OCI-LY1 (cell line): Measurements from ENCODE around the gene PACSIN1.

ENCODE experiments used
- H2AFZ ChIP-seq: fragments of 200-600 bp; sonication (generic), shearing (Covaris generic); 2 replicates; pipeline ENCODE4 v1.6.0; 2014; ENCODE audit warnings: antibody characterized with exemption, mild to moderate bottlenecking, low read length
- H3F3A ChIP-seq: fragments of 200-600 bp; sonication (generic), shearing (Covaris generic); 2 replicates; pipeline ENCODE4 v1.6.0; 2014; ENCODE audit warnings: mild to moderate bottlenecking, antibody characterized with exemption, low read length, moderate library complexity; ENCODE audit not compliant: insufficient read depth
- H3K27ac ChIP-seq: fragments of 200-600 bp; sonication (generic); 2 replicates; pipeline ENCODE4 v1.5.1; 2014; ENCODE audit warnings: low read length, mixed run types, mild to moderate bottlenecking, low read depth; ENCODE audit not compliant: poor library complexity, severe bottlenecking
- H3K27me3 ChIP-seq: fragments of 200-600 bp; sonication (generic); 2 replicates; pipeline ENCODE4 v1.6.0; 2014; ENCODE audit warnings: antibody characterized with exemption, mild to moderate bottlenecking, low read length, moderate library complexity; ENCODE audit not compliant: insufficient read depth
- H3K36me3 ChIP-seq: fragments of 200-600 bp; sonication (generic); 2 replicates; pipeline ENCODE4 v1.6.1; 2014; ENCODE audit warnings: mild to moderate bottlenecking, antibody characterized with exemption, low read length, moderate library complexity, mixed read lengths; ENCODE audit not compliant: insufficient read depth
- H3K4me1 ChIP-seq: fragments of 200-600 bp; sonication (generic); 2 replicates; pipeline ENCODE4 v1.5.1; 2014; ENCODE audit warnings: mild to moderate bottlenecking, low read length, moderate library complexity; ENCODE audit not compliant: insufficient read depth, severe bottlenecking
- H3K4me2 ChIP-seq: fragments of 200-600 bp; sonication (generic), shearing (Covaris generic); 2 replicates; pipeline ENCODE4 v1.6.1; 2014; ENCODE audit warnings: low read length
- H3K4me3 ChIP-seq: fragments of 200-600 bp; sonication (generic); 2 replicates; pipeline ENCODE4 v1.5.1; 2014; ENCODE audit warnings: low read length, low read depth, mild to moderate bottlenecking, mixed read lengths; ENCODE audit not compliant: poor library complexity, severe bottlenecking
- H3K79me2 ChIP-seq: fragments of 200-600 bp; shearing (Covaris generic); 2 replicates; pipeline ENCODE4 v1.6.1; 2016; ENCODE audit warnings: mixed run types, low read length, mixed read lengths; ENCODE audit not compliant: insufficient read depth
- H3K9ac ChIP-seq: fragments of 200-600 bp; sonication (generic), shearing (Covaris generic); 2 replicates; pipeline ENCODE4 v1.6.1; 2014; ENCODE audit warnings: mild to moderate bottlenecking, low read length, mixed read lengths
- H3K9me2 ChIP-seq: fragments of 200-600 bp; sonication (generic), shearing (Covaris generic); 2 replicates; pipeline ENCODE4 v1.6.1; 2014; ENCODE audit warnings: low read depth, mild to moderate bottlenecking, low read length, mixed read lengths
- H3K9me3 ChIP-seq: fragments of 200-600 bp; shearing (Covaris generic); 2 replicates; pipeline ENCODE4 v1.6.1; 2014; ENCODE audit warnings: low read length, mixed read lengths
- H4K20me1 ChIP-seq: fragments of 200-600 bp; sonication (generic), shearing (Covaris generic); 2 replicates; pipeline ENCODE4 v1.6.0; 2016; ENCODE audit warnings: mild to moderate bottlenecking, low read length; ENCODE audit not compliant: insufficient read depth
- EZH2 ChIP-seq: fragments of 200-600 bp; sonication (generic), shearing (Covaris generic); IDR thresholded peaks from 2 replicates; pipeline ENCODE4 v1.8.0; 2017; ENCODE audit warnings: borderline replicate concordance, mixed run types, mild to moderate bottlenecking, antibody characterized with exemption, low read length, moderate library complexity, mixed read lengths
- TF ChIP-seq, protein P1 (sequence below): fragments of 200-600 bp; sonication (generic), shearing (Covaris generic); IDR thresholded peaks from 2 replicates; pipeline ENCODE4 v1.5.1; 2017; ENCODE audit warnings: mild to moderate bottlenecking, antibody characterized with exemption, low read length, moderate library complexity, mixed read lengths

The PACSIN1 gene

GRCh38 chr6:34493344-34493743 lies 27.5 kb downstream of the PACSIN1 start:
- Histone ChIP-seq H3F3A (no peaks in the 10 kb centered on the region), H3K27ac (no peak overlapping the region), H2AFZ (no peak overlapping the region), H3K9ac (no peak overlapping the region), H3K79me2 (no peaks in the 10 kb centered on the region), H3K9me3 (no peaks in the 10 kb centered on the region), H3K36me3 (no peaks in the 10 kb centered on the region), H3K4me3 (no peak overlapping the region), H3K27me3 (peaks cover 8% of the 10 kb centered on the region; the same call in 1 of the 2 replicates), H3K9me2 (no peaks in the 10 kb centered on the region), H3K4me2 (no peak overlapping the region), H4K20me1 (no peaks in the 10 kb centered on the region), H3K4me1 (no peaks in the 10 kb centered on the region)
- no peak for TF ChIP-seq EZH2
- TF ChIP-seq, protein P1, sequence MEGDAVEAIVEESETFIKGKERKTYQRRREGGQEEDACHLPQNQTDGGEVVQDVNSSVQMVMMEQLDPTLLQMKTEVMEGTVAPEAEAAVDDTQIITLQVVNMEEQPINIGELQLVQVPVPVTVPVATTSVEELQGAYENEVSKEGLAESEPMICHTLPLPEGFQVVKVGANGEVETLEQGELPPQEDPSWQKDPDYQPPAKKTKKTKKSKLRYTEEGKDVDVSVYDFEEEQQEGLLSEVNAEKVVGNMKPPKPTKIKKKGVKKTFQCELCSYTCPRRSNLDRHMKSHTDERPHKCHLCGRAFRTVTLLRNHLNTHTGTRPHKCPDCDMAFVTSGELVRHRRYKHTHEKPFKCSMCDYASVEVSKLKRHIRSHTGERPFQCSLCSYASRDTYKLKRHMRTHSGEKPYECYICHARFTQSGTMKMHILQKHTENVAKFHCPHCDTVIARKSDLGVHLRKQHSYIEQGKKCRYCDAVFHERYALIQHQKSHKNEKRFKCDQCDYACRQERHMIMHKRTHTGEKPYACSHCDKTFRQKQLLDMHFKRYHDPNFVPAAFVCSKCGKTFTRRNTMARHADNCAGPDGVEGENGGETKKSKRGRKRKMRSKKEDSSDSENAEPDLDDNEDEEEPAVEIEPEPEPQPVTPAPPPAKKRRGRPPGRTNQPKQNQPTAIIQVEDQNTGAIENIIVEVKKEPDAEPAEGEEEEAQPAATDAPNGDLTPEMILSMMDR = no peak

DNA sequence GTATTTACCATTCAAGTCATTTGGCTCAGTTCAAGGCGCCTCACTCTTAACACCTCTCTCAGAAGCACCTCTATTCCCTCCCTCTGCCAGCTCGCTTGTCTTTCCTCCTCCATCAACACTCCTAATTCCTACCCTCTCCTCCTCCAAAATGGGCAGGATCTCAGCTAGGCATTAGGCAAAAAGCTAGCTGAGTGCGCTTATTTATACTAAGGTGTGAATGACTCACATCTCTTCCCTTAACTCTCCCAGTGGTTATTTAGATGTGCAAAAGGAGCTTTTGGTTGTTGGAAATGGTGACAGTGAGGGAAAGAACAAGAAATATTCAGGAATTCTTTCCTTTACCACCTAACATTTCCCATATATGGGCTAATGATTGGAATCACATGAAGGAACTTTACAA lies 29.1 kb downstream of the PACSIN1 start:
- TF ChIP-seq EZH2 = no peak
- TF ChIP-seq, protein P1 = no peak
- Histone ChIP-seq H4K20me1 (no peaks in the 10 kb centered on the region), H3K27ac (no peak overlapping the region), H3K4me2 (no peak overlapping the region), H3K79me2 (no peaks in the 10 kb centered on the region), H3K9me3 (no peaks in the 10 kb centered on the region), H3K4me3 (no peak overlapping the region), H3K4me1 (no peaks in the 10 kb centered on the region), H3K9ac (no peak overlapping the region), H3K9me2 (no peaks in the 10 kb centered on the region), H3K36me3 (no peaks in the 10 kb centered on the region), H2AFZ (no peak overlapping the region), H3K27me3 (peaks cover 8% of the 10 kb centered on the region; the same call in 1 of the 2 replicates), H3F3A (no peaks in the 10 kb centered on the region)

GRCh38 chr6:34496103-34496685 lies 30.3 kb downstream of the PACSIN1 start:
- Histone ChIP-seq H3K27me3 (peaks cover 8% of the 10 kb centered on the region; the same call in 1 of the 2 replicates), H3K4me3 (no peak overlapping the region), H3K36me3 (no peaks in the 10 kb centered on the region), H3K4me1 (no peaks in the 10 kb centered on the region), H3K9me3 (no peaks in the 10 kb centered on the region), H3K9me2 (no peaks in the 10 kb centered on the region), H3K27ac (no peak overlapping the region), H4K20me1 (no peaks in the 10 kb centered on the region), H2AFZ (no peak overlapping the region), H3K79me2 (no peaks in the 10 kb centered on the region), H3K4me2 (no peak overlapping the region), H3F3A (no peaks in the 10 kb centered on the region), H3K9ac (no peak overlapping the region)
- TF ChIP-seq, protein P1 = no peak
- no peak for TF ChIP-seq EZH2
